ENCODE data around the gene ZFP36L1.

The ZFP36L1 gene

DNA sequence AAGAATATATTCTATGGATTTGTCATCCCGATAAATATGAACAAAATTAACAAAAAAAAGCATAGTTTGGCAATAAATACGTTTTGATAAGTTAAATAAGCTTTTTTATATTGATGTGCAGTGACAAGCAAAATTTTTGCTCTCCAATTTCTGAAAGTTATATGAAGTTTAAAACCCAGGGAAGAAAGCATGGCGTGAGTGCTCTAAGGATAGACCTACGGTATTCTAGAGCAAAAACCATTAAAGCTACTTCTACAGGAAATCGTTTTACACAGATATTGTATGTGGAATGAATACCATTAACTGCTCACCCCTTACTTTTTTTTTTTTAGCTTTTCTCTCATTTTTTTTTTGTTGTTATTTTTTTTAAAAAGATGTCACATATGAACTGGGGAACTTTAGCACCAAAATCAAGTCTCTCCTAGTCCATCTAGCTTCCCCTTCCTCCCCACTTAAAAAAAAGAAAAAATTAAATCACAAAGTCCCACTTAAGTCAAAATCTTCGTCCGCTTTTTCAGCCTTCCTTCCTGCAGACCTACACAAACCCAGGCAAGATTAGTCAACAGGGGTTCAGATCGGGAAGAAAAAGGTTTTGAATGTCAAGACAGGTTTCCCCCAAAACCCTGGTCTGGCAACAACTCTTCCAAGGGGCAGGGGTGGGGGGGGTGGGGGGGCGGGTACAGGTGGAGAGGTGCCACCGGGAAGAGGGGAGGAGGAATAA lies 4.4 kb downstream of the ZFP36L1 start:
- Mint-ChIP-seq H3K27me3 (ENCODE audit: low read depth) (no peaks in the 10 kb centered on the region), H3K9me3 (no peaks in the 10 kb centered on the region), H3K27ac (peak overlapping the region; percentile 95), H3K36me3 (ENCODE audit: low read depth) (peaks cover 49% of the 10 kb centered on the region), H3K4me3 (peak overlapping the region; percentile 91), H3K4me1 (ENCODE audit: low read depth) (peaks cover 52% of the 10 kb centered on the region)
- DNase-seq (ENCODE audit: low spot score): no peak

DNA sequence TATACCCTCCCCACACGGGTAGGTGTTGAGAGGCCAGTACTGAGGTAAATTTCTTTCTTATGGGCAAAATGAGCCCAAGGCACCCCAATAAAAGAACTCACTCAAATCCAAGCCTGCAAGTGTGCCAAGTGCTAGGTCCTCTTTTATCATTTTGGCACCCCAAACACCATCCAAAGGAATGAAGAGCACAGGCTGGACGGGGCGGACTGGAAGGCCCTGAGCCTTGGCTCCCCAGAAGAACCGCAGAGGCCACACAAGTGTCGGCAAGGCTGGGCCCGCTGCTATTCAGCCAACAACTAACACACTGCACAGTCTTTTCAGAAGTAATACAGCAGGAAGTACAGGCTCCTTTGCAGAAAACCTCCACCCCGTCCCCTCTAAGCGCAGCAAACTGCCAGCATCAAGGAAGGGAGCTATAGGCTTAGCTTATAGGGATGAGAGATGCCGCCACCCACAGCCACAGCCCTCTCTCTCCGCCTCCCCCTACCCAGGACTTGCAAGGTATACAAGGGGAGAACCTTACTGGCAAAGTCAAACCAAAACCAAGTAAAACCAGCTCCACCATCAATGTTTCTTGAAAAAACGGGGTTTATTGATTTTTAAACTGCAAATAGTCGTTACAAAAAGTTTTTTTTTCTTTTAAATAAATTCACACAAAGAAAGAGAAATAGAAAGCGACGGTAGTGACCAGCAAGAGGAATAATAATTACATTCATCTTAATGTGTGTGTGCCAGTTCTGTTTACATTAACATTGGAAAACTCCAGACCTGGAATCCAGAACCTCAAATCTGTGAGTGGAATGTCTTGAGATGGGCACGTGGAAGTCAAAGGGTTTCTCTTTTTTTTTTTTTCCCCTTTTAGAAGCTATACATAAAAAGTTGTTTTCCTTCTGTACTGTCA lies 5.5 kb downstream of the ZFP36L1 start:
- Mint-ChIP-seq H3K9me3 (no peaks in the 10 kb centered on the region), H3K36me3 (ENCODE audit: low read depth) (peaks cover 46% of the 10 kb centered on the region), H3K27ac (peak overlapping the region; percentile 90), H3K4me3 (peak overlapping the region; percentile 73), H3K4me1 (ENCODE audit: low read depth) (peaks cover 62% of the 10 kb centered on the region), H3K27me3 (ENCODE audit: low read depth) (no peaks in the 10 kb centered on the region)
- DNase-seq (ENCODE audit: low spot score): no peak

DNA sequence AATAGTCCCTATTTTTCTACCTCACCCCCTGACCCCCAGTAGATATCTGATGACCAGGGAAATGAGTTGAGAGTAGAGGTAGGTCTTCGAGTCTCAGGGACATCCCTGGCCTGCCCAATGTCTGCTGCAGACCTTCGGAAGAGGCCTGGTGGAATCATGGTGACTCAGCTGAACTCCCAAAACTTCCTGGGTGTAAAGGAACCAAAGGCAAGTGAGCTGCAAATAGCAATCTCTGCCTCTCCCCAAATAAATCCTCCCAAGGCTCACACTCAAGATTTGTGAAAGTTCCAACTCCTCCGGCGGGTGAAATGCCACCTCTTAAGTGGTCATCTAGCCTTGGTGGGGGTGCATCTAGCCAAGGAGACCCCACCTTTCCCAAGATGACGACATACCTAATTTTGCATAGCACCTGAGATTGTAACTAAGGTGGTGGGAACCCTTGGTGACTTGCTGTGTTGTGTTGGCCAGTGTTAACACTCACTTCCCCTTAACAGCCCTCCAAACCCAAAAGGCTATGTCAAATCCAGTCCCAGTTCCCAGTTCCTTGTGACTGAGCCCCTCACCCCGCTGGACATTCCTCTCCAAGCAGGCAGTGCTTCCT lies 6.3 kb downstream of the ZFP36L1 start:
- Mint-ChIP-seq H3K36me3 (ENCODE audit: low read depth) (peaks cover 46% of the 10 kb centered on the region), H3K4me1 (ENCODE audit: low read depth) (peaks cover 69% of the 10 kb centered on the region), H3K27ac (peak overlapping the region; percentile 90), H3K27me3 (ENCODE audit: low read depth) (no peaks in the 10 kb centered on the region), H3K9me3 (no peaks in the 10 kb centered on the region), H3K4me3 (peak overlapping the region; percentile 73)
- DNase-seq (ENCODE audit: low spot score): no peak

DNA sequence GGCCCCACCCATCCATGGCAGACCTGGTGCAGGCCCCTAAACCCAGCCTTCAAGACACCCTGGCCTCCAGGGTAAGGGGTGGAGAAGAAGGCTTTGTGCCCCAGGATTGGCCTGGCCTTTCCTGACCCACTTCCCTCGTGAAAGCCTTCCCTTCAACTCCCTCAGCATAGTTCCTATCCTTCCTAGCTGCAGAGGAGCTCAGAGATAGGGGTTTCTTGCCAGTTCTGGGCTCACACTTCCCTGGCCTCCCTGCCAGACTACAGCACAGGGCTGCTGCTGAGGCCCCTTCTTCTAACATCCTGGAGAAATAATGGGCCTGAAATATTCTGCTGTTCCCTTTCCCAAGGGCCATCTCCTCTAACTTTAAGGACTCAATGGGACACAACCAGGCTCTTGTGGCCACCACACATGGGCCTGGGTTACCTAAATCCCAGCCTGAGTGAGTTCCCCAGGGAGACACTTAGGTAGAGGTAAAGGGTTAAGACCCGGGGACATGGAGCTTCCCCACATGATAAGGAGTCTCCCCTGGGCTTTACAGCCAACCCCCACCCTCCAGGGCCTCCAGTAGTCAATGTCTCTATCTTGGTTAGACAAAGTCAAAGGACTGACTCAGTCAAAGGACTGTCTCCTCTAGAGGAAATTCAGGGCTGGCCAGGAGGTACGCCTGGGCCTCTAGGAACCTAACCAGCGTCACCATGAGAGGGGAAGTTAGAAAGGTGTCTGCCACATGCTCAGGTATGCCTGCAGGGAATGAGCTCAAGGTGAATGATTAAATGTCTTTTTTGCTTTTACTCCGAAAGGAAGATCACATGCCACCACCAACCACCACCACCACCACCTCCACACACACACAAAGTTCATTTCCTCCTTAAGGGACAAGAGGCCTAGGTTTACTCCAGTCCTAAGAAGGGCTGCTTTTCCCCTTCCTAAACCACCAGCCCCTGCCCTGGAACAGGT lies 7.1 kb downstream of the ZFP36L1 start:
- DNase-seq (ENCODE audit: low spot score): no peak
- Mint-ChIP-seq H3K4me3 (peak overlapping the region; percentile 73), H3K4me1 (ENCODE audit: low read depth) (peaks cover 75% of the 10 kb centered on the region), H3K27me3 (ENCODE audit: low read depth) (no peaks in the 10 kb centered on the region), H3K27ac (peak overlapping the region; percentile 90), H3K9me3 (no peaks in the 10 kb centered on the region), H3K36me3 (ENCODE audit: low read depth) (peaks cover 41% of the 10 kb centered on the region)

DNA sequence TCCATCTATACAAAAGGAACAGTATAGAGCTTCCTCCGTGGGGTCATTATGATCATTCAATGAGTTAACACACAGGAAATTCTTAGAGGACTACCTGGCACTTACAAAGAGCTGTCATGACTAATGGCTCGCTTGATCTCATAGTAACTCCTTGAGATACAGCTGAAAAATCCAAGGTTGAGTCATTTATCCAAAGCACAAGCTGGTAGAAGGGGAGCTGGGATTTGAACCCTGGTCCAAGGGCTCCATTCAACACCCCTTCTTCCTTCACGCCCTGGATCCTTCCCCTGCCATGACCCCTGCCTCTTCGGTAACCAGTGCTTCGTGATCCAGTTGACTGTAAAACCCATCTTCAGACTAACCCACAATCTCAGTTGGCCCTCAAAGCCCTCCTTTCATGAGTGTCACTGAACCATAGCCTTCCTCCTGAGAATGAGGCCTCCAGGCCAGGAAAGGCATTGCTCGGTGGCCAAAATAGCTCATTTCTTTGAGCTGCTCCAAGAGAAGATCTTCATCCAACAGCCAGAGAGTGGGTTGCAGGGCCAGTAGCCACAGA lies 7.8 kb downstream of the ZFP36L1 start:
- H3K4me1 Mint-ChIP-seq (ENCODE audit: low read depth): peaks cover 79% of the 10 kb centered on the region
- no peak overlapping the region for H3K4me3 Mint-ChIP-seq

DNA sequence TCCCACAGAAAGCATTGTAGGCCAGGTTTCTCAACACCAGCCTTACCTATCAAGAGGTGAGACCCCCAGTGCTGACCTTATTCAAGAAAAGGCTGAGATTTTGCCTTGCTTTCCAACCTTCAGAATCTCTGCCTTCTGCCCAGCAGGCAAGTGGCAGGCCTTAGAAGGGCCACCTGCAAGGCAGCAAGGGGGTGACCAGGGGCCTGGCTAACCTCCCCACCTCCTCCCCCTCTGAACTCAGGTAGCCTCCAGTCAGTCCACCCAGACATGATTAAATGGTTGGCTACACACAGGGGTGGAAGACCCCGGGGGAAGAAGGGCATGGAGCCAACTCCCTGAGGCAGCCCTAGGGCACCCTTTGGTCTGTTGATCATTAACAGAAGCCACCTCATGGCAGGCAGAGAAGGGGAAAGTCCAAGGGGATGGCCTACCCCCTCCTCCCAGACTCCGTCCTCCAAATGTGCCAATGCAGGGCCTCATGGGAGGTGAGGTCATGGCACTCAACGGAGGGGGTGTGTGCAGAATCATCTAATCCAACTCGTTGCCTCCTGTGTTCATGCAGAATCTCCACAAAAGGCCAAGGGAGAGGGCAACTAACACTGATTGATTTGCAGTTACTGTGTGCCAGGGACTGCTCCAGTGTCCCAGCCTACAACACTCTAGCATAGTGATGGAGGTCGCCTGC lies 8.5 kb downstream of the ZFP36L1 start:
- peaks cover 27% of the 10 kb centered on the region for H3K36me3 Mint-ChIP-seq (ENCODE audit: low read depth)
- no peaks in the 10 kb centered on the region for H3K9me3 Mint-ChIP-seq
- H3K4me3 Mint-ChIP-seq: no peak overlapping the region
- H3K27ac Mint-ChIP-seq: no peak overlapping the region
- no peak for DNase-seq (ENCODE audit: low spot score)
- no peaks in the 10 kb centered on the region for H3K27me3 Mint-ChIP-seq (ENCODE audit: low read depth)
- H3K4me1 Mint-ChIP-seq (ENCODE audit: low read depth): peaks cover 84% of the 10 kb centered on the region

More for the DNA sequence above, 7.8 kb downstream of the ZFP36L1 start:
- Mint-ChIP-seq H3K27ac (peak overlapping the region; percentile 90), H3K36me3 (ENCODE audit: low read depth) (peaks cover 34% of the 10 kb centered on the region), H3K27me3 (ENCODE audit: low read depth) (no peaks in the 10 kb centered on the region), H3K9me3 (no peaks in the 10 kb centered on the region)
- DNase-seq (ENCODE audit: low spot score): no peak

DNA sequence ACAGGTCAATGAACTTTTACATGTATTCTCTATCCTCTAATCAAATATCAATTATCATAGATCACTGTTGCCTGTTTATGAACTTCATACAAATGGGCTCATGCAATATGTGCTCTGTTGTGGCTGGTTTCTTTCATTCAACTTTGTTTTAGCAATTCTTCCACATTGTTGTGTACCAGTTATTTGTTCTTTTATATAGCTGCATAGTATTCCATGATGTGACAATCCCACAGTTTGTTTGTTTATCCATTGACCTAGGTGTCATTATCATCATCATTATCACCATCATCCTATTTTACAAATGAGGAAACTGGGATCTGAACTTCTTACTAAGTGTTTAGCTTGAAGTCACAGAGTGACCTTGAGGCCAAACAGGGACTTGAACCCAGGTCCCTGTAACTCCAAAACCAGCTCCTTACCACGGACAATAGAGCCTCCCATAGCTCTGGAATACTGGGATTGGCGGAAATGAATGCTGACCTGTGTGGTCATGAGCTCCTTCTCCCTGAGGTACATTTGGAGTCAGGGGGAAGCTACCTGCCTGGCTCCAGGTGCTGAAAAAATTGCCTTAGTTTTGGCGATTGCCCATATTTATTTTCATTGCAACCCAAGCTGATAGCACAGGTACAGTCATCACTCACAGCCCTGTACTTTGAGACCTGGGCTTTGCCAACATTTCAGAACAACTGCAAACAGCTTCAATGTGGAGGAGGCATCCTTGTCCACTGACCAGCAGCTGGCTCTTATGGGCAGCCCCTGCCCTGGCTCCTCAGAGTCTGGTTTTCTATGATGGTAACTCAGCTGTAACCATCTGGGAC lies 9.2 kb downstream of the ZFP36L1 start:
- Mint-ChIP-seq H3K9me3 (no peaks in the 10 kb centered on the region), H3K27me3 (ENCODE audit: low read depth) (no peaks in the 10 kb centered on the region), H3K4me1 (ENCODE audit: low read depth) (peaks cover 84% of the 10 kb centered on the region), H3K27ac (no peak overlapping the region), H3K4me3 (peak overlapping the region; percentile 42), H3K36me3 (ENCODE audit: low read depth) (peaks cover 20% of the 10 kb centered on the region)
- no peak for DNase-seq (ENCODE audit: low spot score)

DNA sequence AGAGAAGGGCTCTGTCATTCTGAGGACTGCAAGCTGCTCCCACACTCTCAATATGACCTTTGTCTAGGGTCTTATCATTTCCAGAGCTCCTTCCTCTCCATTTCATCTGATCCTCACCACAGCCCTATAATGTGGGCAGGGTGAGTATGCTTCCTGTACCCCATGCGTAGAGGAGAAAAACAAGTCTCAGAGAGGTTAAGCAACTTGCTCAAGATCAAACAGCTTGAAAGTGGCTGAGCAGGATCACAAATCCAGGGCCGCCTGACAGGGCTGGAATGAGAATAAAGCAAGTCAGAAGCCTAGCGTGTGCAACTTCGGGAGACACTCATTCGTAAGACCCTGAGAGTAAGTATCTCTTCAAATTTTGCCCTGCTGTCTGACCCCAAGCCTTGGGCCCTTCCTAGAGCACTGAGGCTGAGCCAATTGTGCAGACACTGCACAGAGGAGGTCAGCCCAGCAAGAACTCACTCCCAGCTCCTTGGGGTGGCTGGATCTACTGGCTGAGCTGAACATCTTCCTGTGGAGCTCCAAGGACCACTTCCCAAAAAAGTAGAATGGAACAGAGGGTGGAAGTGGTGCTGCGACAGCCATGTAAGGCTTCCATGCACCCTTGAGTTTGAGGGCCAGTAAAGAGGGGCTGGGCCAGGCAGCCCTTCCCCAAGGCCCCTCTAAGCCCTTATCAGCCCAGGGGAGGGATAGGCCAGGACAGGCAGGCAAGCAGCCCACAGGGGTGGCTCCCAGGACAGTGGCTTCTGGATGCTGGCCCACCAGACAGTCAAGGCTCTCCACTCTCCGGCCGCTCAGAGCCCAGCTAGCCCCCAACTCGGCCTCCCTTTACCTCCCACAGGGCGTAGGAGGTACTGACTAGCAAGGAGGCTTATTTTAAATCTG lies 10.5 kb downstream of the ZFP36L1 start:
- Mint-ChIP-seq H3K36me3 (ENCODE audit: low read depth) (peaks cover 10% of the 10 kb centered on the region), H3K27me3 (ENCODE audit: low read depth) (no peaks in the 10 kb centered on the region), H3K4me1 (ENCODE audit: low read depth) (peaks cover 84% of the 10 kb centered on the region), H3K27ac (peak overlapping the region; percentile 98), H3K4me3 (peak overlapping the region; percentile 89), H3K9me3 (no peaks in the 10 kb centered on the region)
- DNase-seq (ENCODE audit: low spot score): peak; percentile 78

DNA sequence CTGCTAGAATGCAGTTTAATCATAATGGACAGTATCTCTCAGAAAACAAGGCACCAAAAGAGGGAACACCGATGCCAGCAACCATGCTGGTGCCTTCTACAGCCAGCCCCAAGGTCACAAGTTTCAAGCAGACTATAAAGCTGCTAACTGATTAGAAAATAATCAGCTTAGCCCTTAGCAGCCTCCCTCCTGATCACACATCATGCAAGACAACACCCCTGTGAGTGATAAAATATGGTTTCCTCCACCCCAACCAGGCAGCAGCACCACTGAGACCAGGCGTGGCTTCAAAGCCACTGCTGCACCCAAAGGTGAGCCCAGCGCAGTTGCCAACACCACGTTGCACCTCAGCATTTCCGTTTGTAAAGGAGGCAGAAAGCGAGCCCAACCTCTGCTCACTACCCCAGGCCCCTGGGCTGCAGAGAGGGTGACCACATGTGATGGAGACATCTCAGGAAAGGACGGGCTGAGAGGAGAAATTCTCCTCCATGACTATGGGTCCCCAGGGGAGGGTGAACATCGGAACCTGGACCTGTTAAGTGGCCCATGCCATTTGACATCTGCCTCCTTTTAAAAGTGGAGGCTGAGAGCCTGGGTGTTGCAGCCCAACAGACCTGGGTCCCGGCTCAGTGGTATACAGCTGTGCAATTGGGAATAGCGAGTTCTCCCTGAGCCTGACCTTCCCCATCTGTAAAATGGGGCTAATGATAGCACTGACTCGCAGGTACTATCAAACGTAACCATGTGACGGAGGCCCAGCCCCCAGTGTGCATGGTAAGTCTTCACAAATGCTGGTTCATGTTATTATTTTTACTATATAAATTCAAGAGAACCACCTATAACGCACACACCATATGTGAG lies 11.5 kb downstream of the ZFP36L1 start:
- Mint-ChIP-seq H3K27ac (peak overlapping the region; percentile 98), H3K4me1 (ENCODE audit: low read depth) (peaks cover 75% of the 10 kb centered on the region), H3K9me3 (no peaks in the 10 kb centered on the region), H3K36me3 (ENCODE audit: low read depth) (peaks cover 2% of the 10 kb centered on the region), H3K27me3 (ENCODE audit: low read depth) (no peaks in the 10 kb centered on the region), H3K4me3 (peak overlapping the region; percentile 89)
- DNase-seq (ENCODE audit: low spot score): no peak

DNA sequence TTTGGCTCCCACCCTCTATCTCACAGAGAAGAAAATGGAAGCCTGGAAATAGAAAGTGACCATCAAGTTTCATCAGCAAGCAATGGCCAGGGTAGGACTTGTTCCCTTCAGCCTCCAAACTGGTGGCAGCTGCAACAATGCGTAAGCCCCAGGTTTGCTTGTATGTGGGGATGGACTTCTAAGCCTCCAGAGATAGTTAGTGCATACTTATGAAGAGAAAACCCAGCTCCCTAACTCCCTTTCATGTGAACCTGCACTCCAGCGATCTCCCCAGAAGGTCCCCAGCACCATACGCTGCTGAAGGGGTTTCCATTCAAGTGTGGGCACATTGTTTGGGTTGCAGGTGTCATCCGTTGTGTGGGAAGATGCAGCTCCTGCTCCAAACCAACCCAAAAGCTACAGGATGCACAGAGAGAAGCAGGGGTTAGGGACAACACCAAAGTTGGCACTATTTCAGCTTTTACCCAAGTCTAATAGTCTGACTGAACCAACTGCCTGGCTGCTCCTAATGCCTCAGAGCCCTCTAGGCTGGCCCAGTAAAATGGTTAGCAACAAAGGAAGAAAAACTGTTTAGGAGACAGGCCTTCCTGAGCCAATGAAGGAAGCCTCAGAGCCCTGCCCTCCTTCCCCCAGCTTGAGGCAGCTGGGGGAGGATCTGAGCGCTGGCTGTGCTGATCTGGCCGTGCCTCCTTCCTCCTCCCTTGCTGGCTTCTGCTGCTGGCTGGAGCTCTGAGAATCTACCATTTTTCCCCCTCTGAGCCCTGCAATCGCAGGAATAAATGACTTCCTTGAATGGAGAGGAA lies 12.3 kb downstream of the ZFP36L1 start:
- peaks cover 70% of the 10 kb centered on the region for H3K4me1 Mint-ChIP-seq (ENCODE audit: low read depth)

More for the DNA sequence above, 12.3 kb downstream of the ZFP36L1 start:
- peak overlapping the region; percentile 98 for H3K27ac Mint-ChIP-seq
- peak overlapping the region; percentile 89 for H3K4me3 Mint-ChIP-seq
- DNase-seq (ENCODE audit: low spot score): no peak
- H3K36me3 Mint-ChIP-seq (ENCODE audit: low read depth): peaks cover 1% of the 10 kb centered on the region
- no peaks in the 10 kb centered on the region for H3K27me3 Mint-ChIP-seq (ENCODE audit: low read depth)
- H3K9me3 Mint-ChIP-seq: peaks cover 3% of the 10 kb centered on the region
